ENCODE data around the gene DIPK1A.

GRCh38 chr1:92855236-92855635 lies 106.0 kb downstream of the DIPK1A start:
- TF ChIP-seq, protein P1, sequence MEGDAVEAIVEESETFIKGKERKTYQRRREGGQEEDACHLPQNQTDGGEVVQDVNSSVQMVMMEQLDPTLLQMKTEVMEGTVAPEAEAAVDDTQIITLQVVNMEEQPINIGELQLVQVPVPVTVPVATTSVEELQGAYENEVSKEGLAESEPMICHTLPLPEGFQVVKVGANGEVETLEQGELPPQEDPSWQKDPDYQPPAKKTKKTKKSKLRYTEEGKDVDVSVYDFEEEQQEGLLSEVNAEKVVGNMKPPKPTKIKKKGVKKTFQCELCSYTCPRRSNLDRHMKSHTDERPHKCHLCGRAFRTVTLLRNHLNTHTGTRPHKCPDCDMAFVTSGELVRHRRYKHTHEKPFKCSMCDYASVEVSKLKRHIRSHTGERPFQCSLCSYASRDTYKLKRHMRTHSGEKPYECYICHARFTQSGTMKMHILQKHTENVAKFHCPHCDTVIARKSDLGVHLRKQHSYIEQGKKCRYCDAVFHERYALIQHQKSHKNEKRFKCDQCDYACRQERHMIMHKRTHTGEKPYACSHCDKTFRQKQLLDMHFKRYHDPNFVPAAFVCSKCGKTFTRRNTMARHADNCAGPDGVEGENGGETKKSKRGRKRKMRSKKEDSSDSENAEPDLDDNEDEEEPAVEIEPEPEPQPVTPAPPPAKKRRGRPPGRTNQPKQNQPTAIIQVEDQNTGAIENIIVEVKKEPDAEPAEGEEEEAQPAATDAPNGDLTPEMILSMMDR (IDR thresholded peaks at IDR 0.05), result no peak
- TF ChIP-seq POLR2A (IDR thresholded peaks at IDR 0.05), result no peak
